Liver (tissue), 3 donors: ENCODE measurements around the gene AHR.

Source experiments
- ATF3 ChIP-seq: IDR thresholded peaks from 2 replicates; pipeline ENCODE4 v1.6.1; 2016; ENCODE audit warnings: antibody characterized with exemption
- CTCF ChIP-seq: fragments of 150-350 bp; IDR thresholded peaks from 2 replicates; pipeline ENCODE4 v1.5.1; 2017; ENCODE audit warnings: improper control_type of control experiment, low read depth, low read length; ENCODE audit not compliant: missing input control
- EGR1 ChIP-seq, 2 donors: IDR thresholded peaks; 2 replicates each; pipeline ENCODE4 v1.6.1; 2016 to 2018; ENCODE audit warnings: antibody characterized with exemption in 2 of 2, low read depth in 2 of 2
- FOXA1 ChIP-seq: IDR thresholded peaks from 2 replicates; pipeline ENCODE4 v1.6.1; 2016; ENCODE audit warnings: antibody characterized with exemption
- GABPA ChIP-seq, 2 donors: IDR thresholded peaks in 1 of 2; conservative IDR thresholded peaks in 1 of 2; 2 replicates each; pipeline ENCODE4 v1.6.1; 2016; ENCODE audit warnings: antibody characterized with exemption in 2 of 2, mild to moderate bottlenecking in 1 of 2, moderate library complexity in 1 of 2
- JUND ChIP-seq, 2 donors: IDR thresholded peaks; 2 replicates each; pipeline ENCODE4 v1.6.1; 2016; ENCODE audit warnings: antibody characterized with exemption in 2 of 2
- NR2F2 ChIP-seq: IDR thresholded peaks from 2 replicates; pipeline ENCODE4 v1.6.1; 2016; ENCODE audit warnings: antibody characterized with exemption
- RAD21 ChIP-seq, 2 donors: IDR thresholded peaks; 2 replicates each; pipeline ENCODE4 v1.6.1; 2016; ENCODE audit warnings: antibody characterized with exemption in 2 of 2, mild to moderate bottlenecking in 2 of 2
- SP1 ChIP-seq: IDR thresholded peaks from 2 replicates; pipeline ENCODE4 v1.6.1; 2018; ENCODE audit warnings: antibody characterized with exemption, mild to moderate bottlenecking
- TAF1 ChIP-seq: conservative IDR thresholded peaks from 2 replicates; pipeline ENCODE4 v1.6.1; 2016; ENCODE audit warnings: antibody characterized with exemption, mild to moderate bottlenecking
- YY1 ChIP-seq: IDR thresholded peaks from 2 replicates; pipeline ENCODE4 v1.6.1; 2016; ENCODE audit warnings: antibody characterized with exemption, mild to moderate bottlenecking
- TF ChIP-seq, protein P1 (sequence below): IDR thresholded peaks from 2 replicates; pipeline ENCODE4 v1.6.1; 2016; ENCODE audit warnings: antibody characterized with exemption
- TF ChIP-seq, protein P2 (sequence below): IDR thresholded peaks from 2 replicates; pipeline ENCODE4 v1.6.1; 2016; ENCODE audit warnings: antibody characterized with exemption
- donor health status: healthy.
- donor health status: healthy.

GRCh38 chr7:17318146-17318545 is 19.7 kb downstream of the AHR start:
- TF ChIP-seq CTCF (no peak), GABPA (IDR thresholded peaks at IDR 0.05 in 1 of 2, conservative IDR thresholded peaks at IDR 0.05 in 1 of 2) (no peak), SP1 (no peak), TAF1 (no peak), YY1 (no peak), RAD21 (IDR thresholded peaks at IDR 0.05) (no peak), ATF3 (no peak), FOXA1 (no peak), EGR1 (IDR thresholded peaks at IDR 0.05; ENCODE audit: low read depth in 2 of 2) (no peak), JUND (IDR thresholded peaks at IDR 0.05) (no peak), NR2F2 (no peak)
- TF ChIP-seq, protein P1, sequence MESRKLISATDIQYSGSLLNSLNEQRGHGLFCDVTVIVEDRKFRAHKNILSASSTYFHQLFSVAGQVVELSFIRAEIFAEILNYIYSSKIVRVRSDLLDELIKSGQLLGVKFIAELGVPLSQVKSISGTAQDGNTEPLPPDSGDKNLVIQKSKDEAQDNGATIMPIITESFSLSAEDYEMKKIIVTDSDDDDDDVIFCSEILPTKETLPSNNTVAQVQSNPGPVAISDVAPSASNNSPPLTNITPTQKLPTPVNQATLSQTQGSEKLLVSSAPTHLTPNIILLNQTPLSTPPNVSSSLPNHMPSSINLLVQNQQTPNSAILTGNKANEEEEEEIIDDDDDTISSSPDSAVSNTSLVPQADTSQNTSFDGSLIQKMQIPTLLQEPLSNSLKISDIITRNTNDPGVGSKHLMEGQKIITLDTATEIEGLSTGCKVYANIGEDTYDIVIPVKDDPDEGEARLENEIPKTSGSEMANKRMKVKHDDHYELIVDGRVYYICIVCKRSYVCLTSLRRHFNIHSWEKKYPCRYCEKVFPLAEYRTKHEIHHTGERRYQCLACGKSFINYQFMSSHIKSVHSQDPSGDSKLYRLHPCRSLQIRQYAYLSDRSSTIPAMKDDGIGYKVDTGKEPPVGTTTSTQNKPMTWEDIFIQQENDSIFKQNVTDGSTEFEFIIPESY = no peak
- TF ChIP-seq, protein P2, sequence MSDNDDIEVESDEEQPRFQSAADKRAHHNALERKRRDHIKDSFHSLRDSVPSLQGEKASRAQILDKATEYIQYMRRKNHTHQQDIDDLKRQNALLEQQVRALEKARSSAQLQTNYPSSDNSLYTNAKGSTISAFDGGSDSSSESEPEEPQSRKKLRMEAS = no peak
